Measurements from ENCODE around the gene PTCH2. TPM values are rescaled to one million over a fixed set of nuclear protein-coding genes. Genes with fewer than 3 reads are reported as not detected.
A peak's percentile ranks its signal among the peaks of the same experiment; 100 is the strongest.

Gene PTCH2
- total and polyA plus RNA-seq, 2 of the 13 experiments (the other 11 are each of a cell fraction or from before 2014, with no cell fraction given): 0.60 to 1.5 TPM

DNA sequence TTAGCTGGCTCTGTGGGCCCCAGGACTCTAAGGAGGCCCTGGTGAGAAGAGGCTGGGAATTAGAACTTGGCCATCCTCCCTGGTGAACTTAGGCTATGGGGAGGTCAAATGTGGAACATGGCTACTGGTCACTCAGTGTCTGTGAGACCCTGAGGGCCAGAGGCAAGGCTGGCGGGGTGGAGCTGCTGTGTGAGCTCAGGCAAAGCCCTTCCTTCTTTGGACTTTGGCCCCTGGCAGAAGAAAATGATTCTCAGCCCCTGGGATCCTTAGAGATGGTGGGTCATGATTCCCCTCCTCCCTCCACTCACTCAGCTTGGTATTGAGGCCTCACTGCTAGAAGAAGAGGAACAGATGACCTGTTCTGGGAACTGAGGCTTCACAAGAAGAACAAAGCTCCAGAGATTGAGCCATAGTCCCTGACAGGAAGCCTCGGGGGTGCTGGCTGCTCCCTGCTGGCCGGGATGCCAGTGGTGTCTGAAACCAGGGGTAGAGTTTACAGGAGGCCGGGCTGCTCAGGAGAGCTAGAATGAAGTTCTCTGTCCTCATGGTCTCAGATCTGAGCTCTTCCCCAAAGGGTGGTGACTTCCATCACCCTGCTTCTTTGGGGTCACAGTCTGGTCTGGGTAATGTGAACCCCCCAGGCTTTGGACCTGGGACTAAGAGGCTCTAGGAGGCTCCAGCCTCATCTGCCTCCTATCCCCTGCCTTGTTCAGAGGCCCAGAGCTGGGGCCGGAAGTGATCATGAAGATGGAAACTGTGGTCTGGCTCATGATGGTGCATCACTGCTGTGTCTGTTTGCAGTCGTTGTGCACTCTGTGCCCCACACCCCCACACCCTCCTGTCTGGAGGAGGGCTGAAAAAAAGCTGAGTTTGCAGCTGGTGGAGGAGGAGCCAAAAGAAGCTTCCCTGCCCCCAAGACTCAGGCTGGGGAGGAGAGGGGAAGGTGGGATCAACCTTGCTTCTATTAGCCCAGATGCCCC, 33.8 kb downstream of the PTCH2 start (continued):
- no peak for TF ChIP-seq ZNF644 (CRISPR knock-in tag; IDR thresholded peaks at IDR 0.05; ENCODE audit: low read depth)
- no peak for TF ChIP-seq TERF1 (CRISPR knock-in tag; IDR thresholded peaks at IDR 0.05)
- no peak for TF ChIP-seq ZNF841 (CRISPR knock-in tag; IDR thresholded peaks at IDR 0.05; ENCODE audit: borderline replicate concordance)
- TF ChIP-seq JARID2 (CRISPR knock-in tag; IDR thresholded peaks at IDR 0.05; ENCODE audit: insufficient replicate concordance): no peak
- TF ChIP-seq RXRA (CRISPR knock-in tag; IDR thresholded peaks at IDR 0.05): no peak
- TF ChIP-seq NCOR1 (IDR thresholded peaks at IDR 0.05; ENCODE audit: borderline replicate concordance, low read length): no peak; the same call in 1 of the 2 replicates
- TF ChIP-seq HNF4A (CRISPR knock-in tag; IDR thresholded peaks at IDR 0.05): peak; percentile 78
- TF ChIP-seq GATAD1 (CRISPR knock-in tag; IDR thresholded peaks at IDR 0.05): no peak
- no peak for TF ChIP-seq ZNF282 (IDR thresholded peaks at IDR 0.05; ENCODE audit: partially characterized antibody)
- 0 out of 2 replicates have a peak, but pooled peaks have one; percentile 42 for TF ChIP-seq TFAP4 (IDR thresholded peaks at IDR 0.05; ENCODE audit: borderline replicate concordance, low read depth)
- TF ChIP-seq ZNF761 (CRISPR knock-in tag; conservative IDR thresholded peaks at IDR 0.05): no peak
- TF ChIP-seq, protein P1, sequence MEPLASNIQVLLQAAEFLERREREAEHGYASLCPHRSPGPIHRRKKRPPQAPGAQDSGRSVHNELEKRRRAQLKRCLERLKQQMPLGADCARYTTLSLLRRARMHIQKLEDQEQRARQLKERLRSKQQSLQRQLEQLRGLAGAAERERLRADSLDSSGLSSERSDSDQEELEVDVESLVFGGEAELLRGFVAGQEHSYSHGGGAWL (CRISPR knock-in tag; IDR thresholded peaks at IDR 0.05): no peak
- TF ChIP-seq ZKSCAN8 (CRISPR knock-in tag; IDR thresholded peaks at IDR 0.05; ENCODE audit: borderline replicate concordance): no peak
- no peak for TF ChIP-seq ZNF432 (CRISPR knock-in tag; IDR thresholded peaks at IDR 0.05; ENCODE audit: borderline replicate concordance)
- no peak for TF ChIP-seq PPARG (CRISPR knock-in tag; conservative IDR thresholded peaks at IDR 0.05)
- no peak for TF ChIP-seq HDAC6 (IDR thresholded peaks at IDR 0.05; ENCODE audit: low read depth, low read length)
- TF ChIP-seq NFE2L2 (IDR thresholded peaks at IDR 0.05; ENCODE audit: low read length): no peak
- TF ChIP-seq GTF2F1 (IDR thresholded peaks at IDR 0.05; ENCODE audit: low read length): no peak
- TF ChIP-seq PRDM15 (CRISPR knock-in tag; IDR thresholded peaks at IDR 0.05): no peak
- TF ChIP-seq, protein P2, sequence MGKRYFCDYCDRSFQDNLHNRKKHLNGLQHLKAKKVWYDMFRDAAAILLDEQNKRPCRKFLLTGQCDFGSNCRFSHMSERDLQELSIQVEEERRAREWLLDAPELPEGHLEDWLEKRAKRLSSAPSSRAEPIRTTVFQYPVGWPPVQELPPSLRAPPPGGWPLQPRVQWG (CRISPR knock-in tag; IDR thresholded peaks at IDR 0.05; ENCODE audit: borderline replicate concordance, low read depth): no peak
- TF ChIP-seq, protein P3, sequence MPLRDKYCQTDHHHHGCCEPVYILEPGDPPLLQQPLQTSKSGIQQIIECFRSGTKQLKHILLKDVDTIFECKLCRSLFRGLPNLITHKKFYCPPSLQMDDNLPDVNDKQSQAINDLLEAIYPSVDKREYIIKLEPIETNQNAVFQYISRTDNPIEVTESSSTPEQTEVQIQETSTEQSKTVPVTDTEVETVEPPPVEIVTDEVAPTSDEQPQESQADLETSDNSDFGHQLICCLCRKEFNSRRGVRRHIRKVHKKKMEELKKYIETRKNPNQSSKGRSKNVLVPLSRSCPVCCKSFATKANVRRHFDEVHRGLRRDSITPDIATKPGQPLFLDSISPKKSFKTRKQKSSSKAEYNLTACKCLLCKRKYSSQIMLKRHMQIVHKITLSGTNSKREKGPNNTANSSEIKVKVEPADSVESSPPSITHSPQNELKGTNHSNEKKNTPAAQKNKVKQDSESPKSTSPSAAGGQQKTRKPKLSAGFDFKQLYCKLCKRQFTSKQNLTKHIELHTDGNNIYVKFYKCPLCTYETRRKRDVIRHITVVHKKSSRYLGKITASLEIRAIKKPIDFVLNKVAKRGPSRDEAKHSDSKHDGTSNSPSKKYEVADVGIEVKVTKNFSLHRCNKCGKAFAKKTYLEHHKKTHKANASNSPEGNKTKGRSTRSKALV (CRISPR knock-in tag; IDR thresholded peaks at IDR 0.05): 0 out of 2 replicates have a peak, but pooled peaks have one; percentile 46

Data from HepG2 (cell line).